OCI-LY7 (cell line): ENCODE measurements around the gene TMTC1.

ENCODE experiments used
- CTCF ChIP-seq: fragments of 200-600 bp; sonication (generic); conservative IDR thresholded peaks from 2 replicates; pipeline ENCODE4 v1.5.1; 2014; ENCODE audit warnings: mild to moderate bottlenecking, antibody characterized with exemption, low read length, moderate library complexity, mixed read lengths
- EZH2phosphoT487 ChIP-seq: fragments of 200-600 bp; sonication (generic); IDR thresholded peaks from 2 replicates; pipeline ENCODE4 v1.6.1; 2018; ENCODE audit warnings: low read depth, borderline replicate concordance, mild to moderate bottlenecking, mixed run types, antibody characterized with exemption, low read length, moderate library complexity, mixed read lengths

DNA sequence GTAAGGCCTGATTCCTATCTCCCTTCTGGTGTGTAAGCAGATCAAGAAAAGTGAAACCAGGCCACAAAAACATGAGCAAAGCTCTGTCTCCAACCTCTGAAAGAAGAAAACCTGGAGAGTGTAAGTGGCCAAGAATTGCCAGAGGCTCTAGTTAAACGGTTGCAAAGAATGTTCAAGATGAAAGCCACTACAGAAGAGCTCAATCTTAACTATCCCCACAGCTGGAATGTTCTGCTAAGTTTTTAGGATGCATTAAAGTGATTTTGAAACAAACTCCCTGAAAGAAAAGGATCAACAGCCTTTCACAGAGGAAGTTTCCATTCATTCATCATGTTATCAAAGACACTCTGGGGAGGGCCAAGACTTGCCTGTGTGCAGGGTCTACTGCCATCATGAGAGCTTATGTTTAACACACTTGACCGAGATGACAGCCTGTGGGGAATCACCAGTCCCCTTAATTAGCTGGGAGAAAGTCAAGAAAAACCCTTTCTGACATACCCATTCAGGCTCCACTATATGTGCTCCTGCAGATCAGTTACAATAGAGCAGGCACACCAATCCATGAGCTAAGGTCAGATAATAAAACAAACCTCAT, 158.3 kb downstream of the TMTC1 start:
- TF ChIP-seq CTCF, result no peak
- TF ChIP-seq EZH2phosphoT487, result no peak
